Ovary (tissue), 3 donors: ENCODE data around the gene SLC16A14.

Experiments
- POLR2A ChIP-seq: fragments of 450-650 bp; IDR thresholded peaks from one replicate; pipeline ENCODE4 v1.6.1; 2017; ENCODE audit warnings: antibody characterized with exemption, mild to moderate bottlenecking, moderate library complexity
- TF ChIP-seq, protein P1 (sequence below), 3 donors: fragments of 450-650 bp in 2 of 3; fragments of 200-600 bp in 1 of 3; IDR thresholded peaks; one replicate each; pipeline versions ENCODE4 v1.5.1 to v1.8.0; 2016 to 2022; ENCODE audit warnings: antibody characterized with exemption in 3 of 3, mild to moderate bottlenecking in 1 of 3
- donor health status: DM: no; HTN: no; CAD: no.

DNA sequence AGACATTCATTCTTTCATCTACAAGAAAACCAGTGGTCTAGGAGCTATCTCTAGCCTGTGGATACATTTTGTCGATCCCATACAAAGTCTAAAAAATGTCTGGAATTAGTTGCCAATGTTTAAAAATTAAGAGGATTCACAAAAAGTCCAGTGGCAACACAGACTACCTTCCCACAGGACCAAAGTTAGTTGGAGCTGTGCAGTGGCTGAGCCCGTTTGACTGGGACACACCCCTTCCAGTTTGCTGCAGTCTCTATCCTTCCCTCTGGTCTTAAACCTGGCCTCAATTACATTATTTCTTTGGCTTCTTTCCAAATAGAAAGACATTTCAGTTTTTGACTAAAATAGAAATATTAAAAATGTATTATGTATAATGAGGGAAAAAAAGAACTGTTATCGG lies 18.6 kb downstream of the SLC16A14 start:
- TF ChIP-seq, protein P1, sequence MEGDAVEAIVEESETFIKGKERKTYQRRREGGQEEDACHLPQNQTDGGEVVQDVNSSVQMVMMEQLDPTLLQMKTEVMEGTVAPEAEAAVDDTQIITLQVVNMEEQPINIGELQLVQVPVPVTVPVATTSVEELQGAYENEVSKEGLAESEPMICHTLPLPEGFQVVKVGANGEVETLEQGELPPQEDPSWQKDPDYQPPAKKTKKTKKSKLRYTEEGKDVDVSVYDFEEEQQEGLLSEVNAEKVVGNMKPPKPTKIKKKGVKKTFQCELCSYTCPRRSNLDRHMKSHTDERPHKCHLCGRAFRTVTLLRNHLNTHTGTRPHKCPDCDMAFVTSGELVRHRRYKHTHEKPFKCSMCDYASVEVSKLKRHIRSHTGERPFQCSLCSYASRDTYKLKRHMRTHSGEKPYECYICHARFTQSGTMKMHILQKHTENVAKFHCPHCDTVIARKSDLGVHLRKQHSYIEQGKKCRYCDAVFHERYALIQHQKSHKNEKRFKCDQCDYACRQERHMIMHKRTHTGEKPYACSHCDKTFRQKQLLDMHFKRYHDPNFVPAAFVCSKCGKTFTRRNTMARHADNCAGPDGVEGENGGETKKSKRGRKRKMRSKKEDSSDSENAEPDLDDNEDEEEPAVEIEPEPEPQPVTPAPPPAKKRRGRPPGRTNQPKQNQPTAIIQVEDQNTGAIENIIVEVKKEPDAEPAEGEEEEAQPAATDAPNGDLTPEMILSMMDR (IDR thresholded peaks at IDR 0.05), result no peak
- no peak for TF ChIP-seq POLR2A
